Neuronal stem cell (in vitro differentiated cells): ENCODE data around the gene C13orf46.
"Not testable (repeated sequence)": the region's sequence is repeated elsewhere in the genome, so short reads cannot be mapped to it uniquely, and the experiment has no call there.

Experiments
- DNase-seq: peaks from one replicate; pipeline ENCODE4 v3.0.0-alpha.2; 2013; ENCODE audit warnings: low spot score
- H2AFZ ChIP-seq: one replicate; pipeline ENCODE4 v1.6.1; 2013; ENCODE audit warnings: mild to moderate bottlenecking, low read length, inconsistent platforms
- H2AK5ac ChIP-seq: 2 replicates; pipeline ENCODE4 v1.6.1; 2013; ENCODE audit warnings: low read depth, mild to moderate bottlenecking, inconsistent platforms, low read length, moderate library complexity, mixed read lengths
- H2BK120ac ChIP-seq: 2 replicates; pipeline ENCODE4 v1.6.1; 2013; ENCODE audit warnings: low read depth, mild to moderate bottlenecking, inconsistent platforms, low read length, moderate library complexity, mixed read lengths
- H2BK12ac ChIP-seq: one replicate; pipeline ENCODE4 v1.6.1; 2013; ENCODE audit warnings: low read length, inconsistent platforms
- H2BK15ac ChIP-seq: 2 replicates; pipeline ENCODE4 v1.6.1; 2013; ENCODE audit warnings: mild to moderate bottlenecking, low read length, inconsistent platforms, mixed read lengths
- H2BK5ac ChIP-seq: one replicate; pipeline ENCODE4 v1.6.1; 2013; ENCODE audit warnings: inconsistent platforms, mild to moderate bottlenecking, low read length, moderate library complexity
- H3K14ac ChIP-seq: one replicate; pipeline ENCODE4 v1.6.1; 2013; ENCODE audit warnings: low read length, inconsistent platforms
- H3K18ac ChIP-seq: 2 replicates; pipeline ENCODE4 v1.6.1; 2013; ENCODE audit warnings: low read length, inconsistent platforms
- H3K23ac ChIP-seq: 2 replicates; pipeline ENCODE4 v1.6.1; 2013; ENCODE audit warnings: low read depth, mild to moderate bottlenecking, mixed read lengths, low read length, inconsistent platforms; ENCODE audit not compliant: poor library complexity
- H3K27ac ChIP-seq: replicated peaks from 3 replicates; pipeline ENCODE4 v1.5.1; 2013; ENCODE audit warnings: low read length, inconsistent platforms
- H3K27me3 ChIP-seq, 3 experiments: 2 replicates each; pipeline ENCODE4 v1.6.1; 2013; ENCODE audit warnings: low read length in 3 of 3, mild to moderate bottlenecking in 2 of 3, inconsistent platforms in 1 of 3, low read depth in 1 of 3, mixed read lengths in 1 of 3, moderate library complexity in 1 of 3; ENCODE audit not compliant: control insufficient read depth in 3 of 3, insufficient read depth in 3 of 3
- H3K36me3 ChIP-seq, 2 donors: replicated peaks in 1 of 2; 2 replicates each; pipeline ENCODE4 v1.6.1; 2013; ENCODE audit warnings: low read length in 2 of 2; ENCODE audit not compliant: control insufficient read depth in 2 of 2, insufficient read depth in 2 of 2
- H3K4ac ChIP-seq: 2 replicates; pipeline ENCODE4 v1.6.1; 2013; ENCODE audit warnings: inconsistent platforms, mild to moderate bottlenecking, low read length, moderate library complexity
- H3K4me1 ChIP-seq, 2 donors: 1 replicate in 1 of 2; 2 replicates in 1 of 2; pipeline ENCODE4 v1.6.1; 2013; ENCODE audit warnings: low read length in 2 of 2, low read depth in 1 of 2; ENCODE audit not compliant: control insufficient read depth in 2 of 2, insufficient read depth in 1 of 2
- H3K4me2 ChIP-seq: one replicate; pipeline ENCODE4 v1.6.1; 2013; ENCODE audit warnings: mild to moderate bottlenecking, low read length, inconsistent platforms; ENCODE audit not compliant: insufficient read depth, poor library complexity, severe bottlenecking
- H3K4me3 ChIP-seq, 2 donors: 2 replicates each; pipeline ENCODE4 v1.5.1; 2013; ENCODE audit warnings: low read length in 2 of 2, mild to moderate bottlenecking in 2 of 2, inconsistent platforms in 1 of 2, moderate library complexity in 1 of 2
- H3K79me1 ChIP-seq: one replicate; pipeline ENCODE4 v1.6.1; 2013; ENCODE audit warnings: low read depth, mild to moderate bottlenecking, inconsistent platforms, low read length, moderate library complexity
- H3K9ac ChIP-seq: one replicate; pipeline ENCODE4 v1.6.1; 2013; ENCODE audit warnings: mild to moderate bottlenecking, low read depth, low read length, inconsistent platforms; ENCODE audit not compliant: poor library complexity
- H3K9me3 ChIP-seq, 2 donors: replicated peaks in 1 of 2; 2 replicates each; pipeline versions ENCODE3 to v1.6.1; 2013; ENCODE audit warnings: low read length in 2 of 2, mild to moderate bottlenecking in 2 of 2, inconsistent platforms in 1 of 2, low read depth in 1 of 2, mixed read lengths in 1 of 2, moderate library complexity in 1 of 2; ENCODE audit not compliant: control insufficient read depth in 2 of 2, insufficient read depth in 1 of 2
- H4K8ac ChIP-seq: one replicate; pipeline ENCODE4 v1.6.1; 2013; ENCODE audit warnings: low read depth, mild to moderate bottlenecking, inconsistent platforms, low read length, moderate library complexity
- H4K91ac ChIP-seq: one replicate; pipeline ENCODE4 v1.6.1; 2013; ENCODE audit warnings: low read length, low read depth, mild to moderate bottlenecking, inconsistent platforms; ENCODE audit not compliant: poor library complexity
- WGBS, 2 donors: extraction: QIAGEN DNeasy Blood & Tissue Kit; methylation state at CpG; one replicate each; pipeline ENCODE4 v1.1.7; 2013; ENCODE audit warnings: missing lambda C conversion rate in 2 of 2, mixed read lengths in 1 of 2; ENCODE audit not compliant: insufficient read length in 2 of 2, insufficient replicate concordance in 1 of 2; ENCODE audit errors: extremely low coverage in 2 of 2; 5-methylcytosine and 5-hydroxymethylcytosine counted together

Gene C13orf46

GRCh38 chr13:113913408-113913807, 60.5 kb downstream of the C13orf46 start:
- H3K4me3 ChIP-seq, H3K14ac ChIP-seq, H3K9ac ChIP-seq, H2AK5ac ChIP-seq, H3K9me3 ChIP-seq, H3K36me3 ChIP-seq, H2BK120ac ChIP-seq, H3K4me1 ChIP-seq, H4K91ac ChIP-seq, H3K23ac ChIP-seq, H3K4me2 ChIP-seq, H2AFZ ChIP-seq, H2BK12ac ChIP-seq, H3K27ac ChIP-seq, H3K79me1 ChIP-seq, H2BK5ac ChIP-seq, H2BK15ac ChIP-seq, H3K18ac ChIP-seq, H4K8ac ChIP-seq, H3K4ac ChIP-seq, DNase-seq: not testable (repeated sequence)
- H3K27me3 ChIP-seq: peaks cover 0 to 26% (median 2%) of the 10 kb centered on the region in 3 experiments
- no CpG with 5 or more reads among the region's 8 CpGs for WGBS, 2 donors

DNA sequence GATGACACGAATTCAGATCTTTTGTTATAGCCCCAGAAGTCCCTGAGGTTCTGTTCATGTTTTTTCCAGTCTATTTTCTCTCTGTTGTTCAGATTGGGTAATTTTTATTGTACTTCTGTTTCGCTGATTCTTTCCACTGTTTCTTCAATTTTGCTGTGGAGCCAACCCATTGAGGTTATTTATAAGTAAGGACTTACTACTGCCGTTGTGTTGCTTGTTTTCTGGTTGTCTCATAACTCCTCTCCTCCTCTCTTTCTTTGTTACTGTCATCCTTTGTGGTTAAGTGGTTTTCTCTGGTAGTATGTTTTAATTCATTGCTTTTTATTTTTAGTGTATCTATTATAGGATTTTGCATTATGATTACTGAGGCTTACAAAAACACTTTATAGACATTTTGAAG, 61.3 kb downstream of the C13orf46 start:
- Histone ChIP-seq H2BK12ac (no peak overlapping the region), H3K23ac (no peak overlapping the region), H4K91ac (no peak overlapping the region), H3K4me1 (no peaks in the 10 kb centered on the region), H3K4ac (no peak overlapping the region), H4K8ac (no peak overlapping the region), H2BK120ac (no peak overlapping the region), H3K79me1 (no peaks in the 10 kb centered on the region), H3K36me3 (no peaks in the 10 kb centered on the region), H2BK5ac (no peak overlapping the region), H3K4me2 (no peak overlapping the region), H2AFZ (no peak overlapping the region), H3K14ac (no peak overlapping the region), H3K27ac (no peak overlapping the region), H3K27me3 (peaks cover 0 to 34% (median 2%) of the 10 kb centered on the region in 3 experiments), H3K18ac (no peak overlapping the region), H2BK15ac (no peak overlapping the region), H3K4me3 (no peak overlapping the region), H2AK5ac (no peak overlapping the region), H3K9me3 (no peaks in the 10 kb centered on the region), H3K9ac (no peak overlapping the region)
- no peak for DNase-seq
- WGBS, 2 donors: no CpG with 5 or more reads among the region's 3 CpGs

DNA sequence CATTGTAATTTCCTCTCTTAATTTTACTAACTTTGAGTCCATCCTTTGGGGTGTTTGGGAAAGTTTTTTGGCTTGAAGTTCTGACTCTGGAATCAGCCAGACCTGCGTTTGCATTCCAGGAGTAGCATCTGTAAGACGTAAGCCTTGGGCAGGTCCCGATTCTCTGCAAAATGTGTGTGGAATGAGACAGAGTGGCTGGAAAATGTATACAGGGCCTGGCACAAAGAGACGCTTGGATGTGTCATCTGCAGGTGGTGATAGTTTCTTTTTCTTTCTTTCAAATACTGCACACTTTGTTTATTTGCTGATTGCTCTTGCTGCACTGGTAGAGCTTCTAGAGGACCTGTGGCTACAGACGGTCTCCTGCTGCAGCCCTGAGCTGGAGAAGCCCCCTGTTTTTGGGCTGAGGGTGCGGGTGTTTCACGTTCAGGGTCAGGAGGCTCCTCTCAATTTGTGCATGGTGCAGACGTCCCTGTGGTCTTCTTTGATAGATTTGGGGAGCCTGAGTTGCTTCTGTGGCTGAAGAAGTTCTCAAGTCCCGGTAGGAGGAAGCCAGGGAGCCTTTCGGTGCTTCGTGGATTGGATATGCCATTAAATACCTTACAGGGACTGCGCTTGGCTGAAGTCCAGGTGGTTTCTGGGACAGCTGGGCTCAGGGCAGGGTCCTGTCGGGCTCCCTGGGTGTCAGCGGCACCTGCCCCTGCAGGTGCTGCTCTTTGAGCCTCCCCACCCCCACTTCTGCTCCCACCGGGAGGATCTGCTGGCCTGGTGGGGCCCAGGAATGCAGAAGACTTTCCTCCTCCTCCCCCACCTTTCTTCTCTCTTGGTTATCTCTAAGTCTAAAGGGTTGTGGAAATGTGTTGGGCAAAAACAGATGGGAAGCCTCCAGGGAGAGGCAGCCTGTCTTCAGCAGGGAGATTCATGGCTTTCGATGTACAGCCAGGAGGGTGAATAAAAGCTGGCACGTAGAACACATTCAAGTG, 66.0 kb downstream of the C13orf46 start:
- no peak for DNase-seq
- no peak overlapping the region for H3K4ac ChIP-seq
- peaks cover 0 to 46% (median 0%) of the 10 kb centered on the region in 3 experiments for H3K27me3 ChIP-seq
- no peak overlapping the region for H2BK120ac ChIP-seq
- H3K9me3 ChIP-seq: no peaks in the 10 kb centered on the region
- H2BK12ac ChIP-seq: no peak overlapping the region
- H4K8ac ChIP-seq: no peak overlapping the region
- WGBS, 2 donors: no CpG with 5 or more reads among the region's 17 CpGs
- no peak overlapping the region for H3K14ac ChIP-seq
- no peak overlapping the region for H3K9ac ChIP-seq
- H3K4me1 ChIP-seq: no peaks in the 10 kb centered on the region
- H2AK5ac ChIP-seq: no peak overlapping the region
- H3K18ac ChIP-seq: peak overlapping the region; percentile 32
- H3K27ac ChIP-seq: no peak overlapping the region
- no peak overlapping the region for H2AFZ ChIP-seq
- H3K36me3 ChIP-seq: no peaks in the 10 kb centered on the region
- H2BK15ac ChIP-seq: no peak overlapping the region
- H2BK5ac ChIP-seq: no peak overlapping the region
- H3K23ac ChIP-seq: no peak overlapping the region
- H3K79me1 ChIP-seq: no peaks in the 10 kb centered on the region
- no peak overlapping the region for H4K91ac ChIP-seq
- H3K4me2 ChIP-seq: no peak overlapping the region
- no peak overlapping the region for H3K4me3 ChIP-seq

GRCh38 chr13:113906571-113906970, 67.3 kb downstream of the C13orf46 start:
- H2AFZ ChIP-seq: no peak overlapping the region
- no peak overlapping the region for H2BK15ac ChIP-seq
- H4K8ac ChIP-seq: no peak overlapping the region
- peaks cover 0 to 46% (median 0%) of the 10 kb centered on the region in 3 experiments for H3K27me3 ChIP-seq
- H3K79me1 ChIP-seq: no peaks in the 10 kb centered on the region
- no peak overlapping the region for H3K23ac ChIP-seq
- no peak overlapping the region for H3K4ac ChIP-seq
- no peak overlapping the region for H2BK5ac ChIP-seq
- no CpG with 5 or more reads among the region's 4 CpGs for WGBS, 2 donors
- H3K4me2 ChIP-seq: no peak overlapping the region
- no peak for DNase-seq
- no peak overlapping the region for H2AK5ac ChIP-seq
- H3K14ac ChIP-seq: no peak overlapping the region
- H3K4me3 ChIP-seq: no peak overlapping the region
- H3K27ac ChIP-seq: no peak overlapping the region
- H2BK120ac ChIP-seq: no peak overlapping the region
- H4K91ac ChIP-seq: no peak overlapping the region
- no peaks in the 10 kb centered on the region for H3K36me3 ChIP-seq
- no peak overlapping the region for H2BK12ac ChIP-seq
- H3K4me1 ChIP-seq: no peaks in the 10 kb centered on the region
- H3K18ac ChIP-seq: no peak overlapping the region
- H3K9me3 ChIP-seq: no peaks in the 10 kb centered on the region
- no peak overlapping the region for H3K9ac ChIP-seq
